NCI-H1092 treated with DMSO at 0.1 percent for 48 hours (cell line): ENCODE measurements around the gene NLK.
"Not testable (repeated sequence)": the region's sequence is repeated elsewhere in the genome, so short reads cannot be mapped to it uniquely, and the experiment has no call there.

Source experiments
- DNase-seq: peaks from one replicate; lab custom pipeline; 2025; lab: John Stamatoyannopoulos, UW

NLK gene

GRCh38 chr17:28232966-28233870 is 190.7 kb downstream of the NLK start:
- DNase-seq = not testable (repeated sequence)

GRCh38 chr17:28233872-28234856 is 191.7 kb downstream of the NLK start:
- not testable (repeated sequence) for DNase-seq

GRCh38 chr17:28235066-28235700 is 192.7 kb downstream of the NLK start:
- DNase-seq = not testable (repeated sequence)

GRCh38 chr17:28236033-28236653 is 193.7 kb downstream of the NLK start:
- not testable (repeated sequence) for DNase-seq

GRCh38 chr17:28238547-28239270 is 196.2 kb downstream of the NLK start:
- DNase-seq = not testable (repeated sequence)

- no peak for DNase-seq
These were observed 196.8 kb downstream of the NLK start for GRCh38 chr17:28239271-28239624.

GRCh38 chr17:28240688-28241340 is 198.3 kb downstream of the NLK start:
- no peak for DNase-seq

- DNase-seq = no peak
These were observed 200.3 kb downstream of the NLK start for GRCh38 chr17:28242791-28243190.

GRCh38 chr17:28243268-28243667 is 200.8 kb downstream of the NLK start:
- not testable (repeated sequence) for DNase-seq

- no peak for DNase-seq
These were observed 202.0 kb downstream of the NLK start for GRCh38 chr17:28244446-28244845.
